H9 (cell line): ENCODE measurements around the gene AFAP1. TPM values are rescaled to one million over a fixed set of nuclear protein-coding genes. Genes with fewer than 3 reads are reported as not detected.

Experiments
- DNase-seq: peaks from one replicate; pipeline ENCODE4 v3.0.0-alpha.2; 2017
- H2AFZ ChIP-seq: one replicate; pipeline ENCODE4 v1.6.1; 2013; ENCODE audit warnings: mild to moderate bottlenecking, low read length, control low read depth, moderate library complexity
- H2AK5ac ChIP-seq: 2 replicates; pipeline ENCODE4 v1.6.1; 2013; ENCODE audit warnings: low read length, control low read depth, mixed read lengths; ENCODE audit not compliant: insufficient read length
- H2BK120ac ChIP-seq: one replicate; pipeline ENCODE4 v1.6.1; 2013; ENCODE audit warnings: low read depth, mild to moderate bottlenecking, low read length, control low read depth, inconsistent platforms; ENCODE audit not compliant: poor library complexity, severe bottlenecking
- H2BK12ac ChIP-seq: 2 replicates; pipeline ENCODE4 v1.6.1; 2013; ENCODE audit warnings: low read length, control low read depth, mixed read lengths, low read depth; ENCODE audit not compliant: insufficient read length
- H2BK15ac ChIP-seq: 2 replicates; pipeline ENCODE4 v1.6.1; 2013; ENCODE audit warnings: low read depth, low read length, control low read depth
- H2BK20ac ChIP-seq: one replicate; pipeline ENCODE4 v1.6.1; 2013; ENCODE audit warnings: low read depth, mild to moderate bottlenecking, low read length, control low read depth, inconsistent platforms; ENCODE audit not compliant: poor library complexity, severe bottlenecking
- H2BK5ac ChIP-seq: 2 replicates; pipeline ENCODE4 v1.6.1; 2013; ENCODE audit warnings: low read length, control low read depth, mixed read lengths; ENCODE audit not compliant: insufficient read length
- H3K14ac ChIP-seq: 2 replicates; pipeline ENCODE4 v1.6.1; 2013; ENCODE audit warnings: low read length, control low read depth; ENCODE audit not compliant: insufficient read depth
- H3K18ac ChIP-seq: 2 replicates; pipeline ENCODE4 v1.6.1; 2013; ENCODE audit warnings: low read depth, mild to moderate bottlenecking, mixed read lengths, low read length, control low read depth; ENCODE audit not compliant: insufficient read length
- H3K23ac ChIP-seq: 2 replicates; pipeline ENCODE4 v1.6.1; 2013; ENCODE audit warnings: low read length, control low read depth, mixed read lengths, low read depth; ENCODE audit not compliant: insufficient read length
- H3K23me2 ChIP-seq: 2 replicates; pipeline ENCODE4 v1.6.1; 2013; ENCODE audit warnings: low read depth, mild to moderate bottlenecking, mixed read lengths, low read length, control low read depth; ENCODE audit not compliant: insufficient read length, poor library complexity, severe bottlenecking
- H3K27ac ChIP-seq: 2 replicates; pipeline ENCODE4 v1.5.1; 2013; ENCODE audit warnings: low read length, control low read depth, mixed read lengths, low read depth; ENCODE audit not compliant: insufficient read length
- H3K27me3 ChIP-seq: 2 replicates; pipeline ENCODE4 v1.6.1; 2013; ENCODE audit warnings: low read length, control low read depth, inconsistent platforms; ENCODE audit not compliant: insufficient read depth
- H3K4ac ChIP-seq: 2 replicates; pipeline ENCODE4 v1.6.1; 2013; ENCODE audit warnings: low read depth, mild to moderate bottlenecking, control low read depth, inconsistent platforms, low read length, moderate library complexity
- H3K4me1 ChIP-seq: 2 replicates; pipeline ENCODE4 v1.6.1; 2013; ENCODE audit warnings: low read length, control low read depth, inconsistent platforms; ENCODE audit not compliant: insufficient read depth
- H3K4me2 ChIP-seq: 2 replicates; pipeline ENCODE4 v1.6.1; 2013; ENCODE audit warnings: low read length, control low read depth, mixed read lengths; ENCODE audit not compliant: insufficient read length, insufficient read depth
- H3K56ac ChIP-seq: 2 replicates; pipeline ENCODE4 v1.6.1; 2013; ENCODE audit warnings: low read depth, mild to moderate bottlenecking, mixed read lengths, low read length, control low read depth; ENCODE audit not compliant: insufficient read length
- H3K79me1 ChIP-seq: 2 replicates; pipeline ENCODE4 v1.6.1; 2013; ENCODE audit warnings: low read depth, mild to moderate bottlenecking, moderate library complexity, low read length, control low read depth, inconsistent platforms; ENCODE audit not compliant: insufficient read depth, poor library complexity, severe bottlenecking
- H3K79me2 ChIP-seq: 2 replicates; pipeline ENCODE4 v1.6.1; 2013; ENCODE audit warnings: low read length, control low read depth, inconsistent platforms; ENCODE audit not compliant: insufficient read depth
- H3K9ac ChIP-seq: 2 replicates; pipeline ENCODE4 v1.6.1; 2013; ENCODE audit warnings: low read length, control low read depth, mixed read lengths; ENCODE audit not compliant: insufficient read length; ENCODE audit errors: extremely low read depth
- H3K9me3 ChIP-seq: one replicate; pipeline ENCODE4 v1.6.1; 2013; ENCODE audit warnings: low read depth, low read length, inconsistent platforms; ENCODE audit not compliant: control insufficient read depth
- H3T11ph ChIP-seq: one replicate; pipeline ENCODE4 v1.6.1; 2013; ENCODE audit warnings: mild to moderate bottlenecking, low read length, control low read depth, inconsistent platforms
- H4K20me1 ChIP-seq: one replicate; pipeline ENCODE4 v1.6.1; 2013; ENCODE audit not compliant: control insufficient read depth, insufficient read length, insufficient read depth
- H4K5ac ChIP-seq: 2 replicates; pipeline ENCODE4 v1.6.1; 2013; ENCODE audit warnings: low read depth, mild to moderate bottlenecking, mixed read lengths, low read length, control low read depth; ENCODE audit not compliant: insufficient read length
- H4K8ac ChIP-seq: replicated peaks from 2 replicates; pipeline ENCODE4 v1.6.1; 2013; ENCODE audit warnings: low read length, control low read depth, mixed read lengths, low read depth; ENCODE audit not compliant: insufficient read length
- H4K91ac ChIP-seq: 2 replicates; pipeline ENCODE4 v1.6.1; 2013; ENCODE audit warnings: low read depth, mild to moderate bottlenecking, moderate library complexity, mixed read lengths, low read length, control low read depth; ENCODE audit not compliant: insufficient read length
- H3K27ac Mint-ChIP-seq, 3 experiments: 2 replicates in 2 of 3; 3 replicates in 1 of 3; pipeline ENCODE4 v1.8.0; 2020 to 2021; ENCODE audit warnings: mixed read lengths in 3 of 3, mild to moderate bottlenecking in 1 of 3, moderate library complexity in 1 of 3
- H3K27me3 Mint-ChIP-seq: 2 replicates; pipeline ENCODE4 v1.8.0; 2021; ENCODE audit warnings: low read depth, mild to moderate bottlenecking, moderate library complexity, mixed read lengths
- H3K36me3 Mint-ChIP-seq, 3 experiments: 2 replicates in 2 of 3; 3 replicates in 1 of 3; pipeline ENCODE4 v1.8.0; 2020 to 2021; ENCODE audit warnings: low read depth in 3 of 3, mixed read lengths in 3 of 3; ENCODE audit not compliant: insufficient read depth in 1 of 3
- H3K4me1 Mint-ChIP-seq, 2 experiments: 2 replicates each; pipeline ENCODE4 v1.8.0; 2020; ENCODE audit warnings: mixed read lengths in 2 of 2
- H3K4me3 Mint-ChIP-seq, 2 experiments: 2 replicates in 1 of 2; 3 replicates in 1 of 2; pipeline ENCODE4 v1.8.0; 2020 to 2021; ENCODE audit warnings: mild to moderate bottlenecking in 2 of 2, mixed read lengths in 2 of 2, moderate library complexity in 1 of 2
- H3K9me3 Mint-ChIP-seq, 2 experiments: 2 replicates in 1 of 2; 3 replicates in 1 of 2; pipeline ENCODE4 v1.8.0; 2020; ENCODE audit warnings: mild to moderate bottlenecking in 2 of 2, mixed read lengths in 2 of 2, moderate library complexity in 1 of 2
- CTCF ChIP-seq: fragments of 200-600 bp; sonication (generic); conservative IDR thresholded peaks from 3 replicates; pipeline ENCODE4 v1.8.0; 2021; ENCODE audit warnings: antibody characterized with exemption, mild to moderate bottlenecking
- WGBS: extraction: QIAGEN DNeasy Blood & Tissue Kit; methylation state at CpG from one replicate; pipeline ENCODE4 v1.1.7; 2013; ENCODE audit warnings: missing lambda C conversion rate, low lambda C conversion rate, mixed read lengths; ENCODE audit not compliant: insufficient read length; ENCODE audit errors: extremely low coverage; 5-methylcytosine and 5-hydroxymethylcytosine counted together
- total RNA-seq: library from RNA; stranded (reverse); gene quantifications from 2 replicates; pipeline ENCODE4 v1.2.1, GENCODE V29; 2021

Gene AFAP1
- total RNA-seq, 1 experiment from 2014 or later, result 6.5 TPM

DNA sequence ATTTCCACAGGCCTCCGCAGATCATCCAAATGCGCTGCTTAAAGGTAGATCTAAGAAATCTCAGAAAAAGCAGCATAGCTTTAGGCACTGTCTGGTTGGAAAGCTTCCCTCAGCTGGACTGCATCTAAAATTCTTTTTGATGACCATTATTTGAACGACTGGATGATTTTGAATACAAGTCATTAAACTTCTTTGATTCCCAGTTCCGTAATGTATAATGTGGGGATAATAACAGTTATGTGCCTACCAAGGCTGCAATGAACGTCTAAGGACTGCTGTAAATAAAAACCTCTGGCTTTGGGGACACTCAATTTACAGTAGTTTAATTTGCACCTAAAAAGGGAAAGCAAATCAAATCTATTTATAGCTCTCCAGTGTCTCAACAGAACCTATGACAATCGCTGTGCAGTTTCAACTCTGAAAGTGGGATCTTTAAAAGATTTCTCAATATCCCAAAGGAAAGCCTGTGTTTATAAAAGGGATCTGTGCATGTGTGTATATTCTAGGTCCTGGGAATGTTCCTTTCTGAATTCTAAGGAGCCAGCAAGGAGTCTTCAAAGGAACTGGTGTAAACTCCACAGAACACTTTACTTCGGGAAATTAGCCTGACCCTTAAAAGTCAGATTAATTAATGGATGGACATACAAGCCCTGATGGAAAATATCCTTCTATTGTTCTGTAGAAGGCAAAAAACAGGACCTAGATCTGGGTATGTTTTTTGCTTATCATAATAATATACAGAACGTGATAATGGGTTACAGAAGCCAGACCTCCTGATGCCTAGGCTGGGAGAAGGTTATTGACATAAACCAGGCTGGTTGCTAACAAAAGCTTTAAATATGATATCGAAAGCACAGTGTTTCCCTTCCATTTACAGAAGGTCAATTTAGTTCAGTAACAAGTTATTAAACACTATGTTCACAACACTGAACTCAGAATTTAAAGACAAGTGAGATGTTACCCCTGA is 53.4 kb downstream of the AFAP1 start:
- no peak overlapping the region for H2BK120ac ChIP-seq
- no peaks in the 10 kb centered on the region for H3K9me3 ChIP-seq
- no peak overlapping the region for H2BK5ac ChIP-seq
- no peak overlapping the region for H3K4me2 ChIP-seq
- H4K20me1 ChIP-seq, result no peaks in the 10 kb centered on the region
- DNase-seq, result no peak
- Mint-ChIP-seq H3K27ac (peak overlapping the region in 1 of 3 experiments; percentile 49; a peak in 1 of 7 replicates), H3K36me3 (peaks cover 0 to 11% (median 7%) of the 10 kb centered on the region in 3 experiments; a peak in 5 of 7 replicates), H3K27me3 (no peaks in the 10 kb centered on the region; the same call in 1 of the 2 replicates), H3K9me3 (peaks cover 8 to 11% of the 10 kb centered on the region in 2 experiments), H3K4me3 (no peak overlapping the region), H3K4me1 (peaks cover 27 to 28% of the 10 kb centered on the region in 2 experiments)
- no peak overlapping the region for H3K4ac ChIP-seq
- H4K5ac ChIP-seq, result no peak overlapping the region
- no peak overlapping the region for H2AFZ ChIP-seq
- no peaks in the 10 kb centered on the region for H3K27me3 ChIP-seq
- TF ChIP-seq CTCF, result no peak
- peak overlapping the region; percentile 30 for H2AK5ac ChIP-seq
- no peak overlapping the region for H3K23ac ChIP-seq
- no peak overlapping the region for H2BK15ac ChIP-seq
- H3K4me1 ChIP-seq, result peaks cover 9% of the 10 kb centered on the region; the same call in 1 of the 2 replicates
- no peak overlapping the region for H3K56ac ChIP-seq
- no peak overlapping the region for H3K27ac ChIP-seq
- no peak overlapping the region for H2BK20ac ChIP-seq
- no peak overlapping the region for H4K8ac ChIP-seq
- peaks cover 3% of the 10 kb centered on the region; the same call in 1 of the 2 replicates for H3K79me2 ChIP-seq
- H4K91ac ChIP-seq, result no peak overlapping the region
- H3K23me2 ChIP-seq, result no peaks in the 10 kb centered on the region
- H3K14ac ChIP-seq, result no peak overlapping the region
- H2BK12ac ChIP-seq, result no peak overlapping the region
- no peak overlapping the region for H3T11ph ChIP-seq
- H3K9ac ChIP-seq, result no peak overlapping the region
- H3K79me1 ChIP-seq, result no peaks in the 10 kb centered on the region
- no CpG with 5 or more reads among the region's 9 CpGs for WGBS
- no peak overlapping the region for H3K18ac ChIP-seq
